ENCODE data around the gene MAPKBP1. TPM values are rescaled to one million over a fixed set of nuclear protein-coding genes. Genes with fewer than 3 reads are reported as not detected.

The MAPKBP1 gene
- polyA plus RNA-seq, 2 of the 4 experiments (the other 2 are of a cell fraction), result 2.5 to 6.1 TPM

GRCh38 chr15:41851167-41851523, 76.9 kb downstream of the MAPKBP1 start (continued):
- TF ChIP-seq JUNB (IDR thresholded peaks at IDR 0.05), result no peak
- TF ChIP-seq NPAS2 (CRISPR knock-in tag; IDR thresholded peaks at IDR 0.05; ENCODE audit: borderline replicate concordance), result no peak
- TF ChIP-seq CBX2 (IDR thresholded peaks at IDR 0.05; ENCODE audit: borderline replicate concordance, low read depth), result no peak
- no peak for TF ChIP-seq HDAC2 (IDR thresholded peaks at IDR 0.05)
- TF ChIP-seq EHF (CRISPR knock-in tag; IDR thresholded peaks at IDR 0.05), result no peak
- TF ChIP-seq ZFP36 (IDR thresholded peaks at IDR 0.05; ENCODE audit: borderline replicate concordance, partially characterized antibody), result no peak
- no peak for TF ChIP-seq CBX8 (IDR thresholded peaks at IDR 0.05)
- no peak for TF ChIP-seq SMC3 (IDR thresholded peaks at IDR 0.05)
- TF ChIP-seq TP53 (CRISPR knock-in tag; IDR thresholded peaks at IDR 0.05), result no peak
- TF ChIP-seq KDM5A (IDR thresholded peaks at IDR 0.05), result no peak

- ATAC-seq (no peak), FAIRE-seq (no peak), DNase-seq (ENCODE audit: low read depth in 1 of 2, low spot score in 1 of 2) (no peak)
- CTCF ChIA-PET, result interaction anchor here (0.8 to 1.7 kb wide), 6 partner anchors 10 to 367 kb away, joined by 3 read pairs; partner anchors contain the start of gene MAPKBP1
- POLR2A ChIA-PET, result no interaction called here
- no peak overlapping the region for H3K27ac ChIP-seq
- H3K4me1 ChIP-seq, result no peaks in the 10 kb centered on the region
- WGBS (ENCODE audit: missing lambda C conversion rate), result 72% methylated on average over 3 of the region's 8 CpGs
- H3K4me3 ChIP-seq, result no peak overlapping the region
- no peak for TF ChIP-seq MAX (IDR thresholded peaks at IDR 0.05)
- no peak for TF ChIP-seq RARB (CRISPR knock-in tag; IDR thresholded peaks at IDR 0.05)
- no peak for TF ChIP-seq ATOH8 (CRISPR knock-in tag; IDR thresholded peaks at IDR 0.05; ENCODE audit: low read depth)
- TF ChIP-seq CBX2 (IDR thresholded peaks at IDR 0.05; ENCODE audit: borderline replicate concordance, low read depth), result no peak
- no peak for TF ChIP-seq USF2 (IDR thresholded peaks at IDR 0.05)
- no peak for TF ChIP-seq HOXA7 (CRISPR knock-in tag; IDR thresholded peaks at IDR 0.05)
- TF ChIP-seq NFE2L2 (conservative IDR thresholded peaks at IDR 0.05; ENCODE audit: low read length), result no peak
- no peak for TF ChIP-seq PBX3 (IDR thresholded peaks at IDR 0.05)
- TF ChIP-seq MAFK (IDR thresholded peaks at IDR 0.05; ENCODE audit: partially characterized antibody), result no peak
- no peak for TF ChIP-seq GATA3 (IDR thresholded peaks at IDR 0.05; ENCODE audit: borderline replicate concordance)
- TF ChIP-seq EP300 (IDR thresholded peaks at IDR 0.05), result no peak
- TF ChIP-seq FOSL2 (IDR thresholded peaks at IDR 0.05), result no peak
- TF ChIP-seq FOSL2 (CRISPR knock-in tag; IDR thresholded peaks at IDR 0.05), result no peak
- no peak for TF ChIP-seq KDM5A (IDR thresholded peaks at IDR 0.05)
- TF ChIP-seq ZFP36 (IDR thresholded peaks at IDR 0.05; ENCODE audit: borderline replicate concordance, partially characterized antibody), result no peak
- no peak for TF ChIP-seq EHF (CRISPR knock-in tag; IDR thresholded peaks at IDR 0.05)
- TF ChIP-seq REST (IDR thresholded peaks at IDR 0.05), result no peak
- TF ChIP-seq CEBPB (IDR thresholded peaks at IDR 0.05), result no peak
- no peaks in the 10 kb centered on the region for H3K9me3 ChIP-seq
- no peak overlapping the region for H3K4me2 ChIP-seq
Observed at GRCh38 chr15:41851755-41852370, 77.6 kb downstream of the MAPKBP1 start.

All from A549 (cell line).